Renal cortex interstitium (tissue), 11 donors: Measurements from ENCODE around the gene POC1B. TPM values are rescaled to one million over a fixed set of nuclear protein-coding genes. Genes with fewer than 3 reads are reported as not detected.

Experiments used
- DNase-seq, 11 donors: peaks; one replicate each; pipeline ENCODE4 v3.0.0-alpha.2; 2013; ENCODE audit warnings: low read depth in 9 of 11, low spot score in 4 of 11; ENCODE audit errors: extremely low read depth in 1 of 11
- polyA plus RNA-seq, 3 donors: library from polyadenylated mRNA; unstranded; fragments of 120-200 nt; gene quantifications; one replicate each; pipeline ENCODE4 v1.2.1, GENCODE V29; 2013; ENCODE audit not compliant: insufficient read length in 3 of 3

Gene POC1B
- polyA plus RNA-seq, 3 donors = 16.9 to 24.3 (median 23.3) TPM

GRCh38 chr12:89379148-89379838 lies 146.6 kb downstream of the POC1B start:
- DNase-seq = no peak

- no peak for DNase-seq
These were observed 149.0 kb downstream of the POC1B start for GRCh38 chr12:89376844-89377243.

- no peak for DNase-seq
These were observed 149.7 kb downstream of the POC1B start for GRCh38 chr12:89376202-89376529.

- no peak for DNase-seq
These were observed 151.9 kb downstream of the POC1B start for GRCh38 chr12:89373763-89374572.

GRCh38 chr12:89372584-89373370 lies 153.1 kb downstream of the POC1B start:
- DNase-seq = no peak

GRCh38 chr12:89370850-89371249 lies 155.0 kb downstream of the POC1B start:
- no peak for DNase-seq

- no peak for DNase-seq
These were observed 155.4 kb downstream of the POC1B start for GRCh38 chr12:89370421-89370831.

Other genes starting within 250 kb of the POC1B start
- gene DUSP6, start 173.5 kb downstream of the POC1B start, polyA plus RNA-seq = 10 to 100 TPM; 86.0 to 88.8 (median 87.1) TPM
- gene GALNT4, start 1.3 kb downstream of the POC1B start, polyA plus RNA-seq = 10 to 100 TPM in 2 of 3 donors, 1 to 10 TPM in 1; 8.8 to 10.9 (median 10.5) TPM
- gene ATP2B1, start 182.8 kb upstream of the POC1B start, polyA plus RNA-seq = 100 to 1,000 TPM in 2 of 3 donors, 10 to 100 TPM in 1; 99.8 to 112 (median 104) TPM